NOMO-1 (cell line): Measurements from ENCODE around the gene PPP2R5E.
"Not testable (repeated sequence)": the region's sequence is repeated elsewhere in the genome, so short reads cannot be mapped to it uniquely, and the experiment has no call there.

Source experiments
- DNase-seq, 2 experiments: peaks; one replicate each; lab custom pipeline; 2025; ENCODE audit not compliant: unreplicated experiment in 2 of 2; lab: John Stamatoyannopoulos, UW

The PPP2R5E gene

GRCh38 chr14:63388766-63389431 lies 154.3 kb downstream of the PPP2R5E start:
- peak; percentile 19 to 28 for DNase-seq

DNA sequence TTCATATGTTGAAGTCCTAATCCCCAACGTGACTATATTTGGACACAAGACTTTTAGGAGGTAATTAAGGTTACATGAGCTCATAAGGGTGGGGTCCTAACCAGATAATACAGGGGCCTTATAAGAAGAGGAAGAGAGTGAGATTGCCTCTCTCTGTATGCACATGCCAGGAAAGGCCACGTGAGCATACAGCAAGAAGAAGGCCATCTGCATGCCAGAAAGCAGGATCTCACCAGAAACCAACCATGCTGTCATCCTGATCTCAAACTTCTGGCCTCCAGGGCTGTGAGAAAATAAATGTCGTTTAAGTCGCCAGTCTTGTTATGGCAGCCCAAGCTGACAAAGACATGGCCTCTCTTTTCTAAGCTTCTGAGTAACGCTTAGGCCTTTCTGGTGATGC lies 155.5 kb downstream of the PPP2R5E start:
- no peak for DNase-seq

GRCh38 chr14:63383776-63384367 lies 159.3 kb downstream of the PPP2R5E start:
- DNase-seq = peak; percentile 10 to 56

DNA sequence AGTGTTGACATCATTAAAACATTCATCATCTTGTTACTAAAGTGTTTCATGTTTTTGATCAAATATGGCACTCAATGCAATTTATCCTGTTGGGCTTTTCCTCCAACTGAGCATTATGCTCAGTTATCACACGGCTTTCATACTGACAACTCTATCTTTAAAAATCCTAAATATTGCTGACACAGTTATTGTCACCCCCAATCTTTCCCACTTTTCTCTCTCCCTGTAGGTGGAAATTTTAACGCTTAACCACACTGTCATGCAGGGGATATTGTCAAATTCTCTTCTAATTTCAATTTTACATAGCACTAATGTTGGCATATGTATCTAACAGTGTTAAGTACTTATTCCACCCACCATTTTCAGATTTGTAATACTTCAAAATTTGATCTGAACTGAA lies 164.7 kb downstream of the PPP2R5E start:
- DNase-seq = no peak

GRCh38 chr14:63375769-63376168 lies 167.4 kb downstream of the PPP2R5E start:
- no peak for DNase-seq

DNA sequence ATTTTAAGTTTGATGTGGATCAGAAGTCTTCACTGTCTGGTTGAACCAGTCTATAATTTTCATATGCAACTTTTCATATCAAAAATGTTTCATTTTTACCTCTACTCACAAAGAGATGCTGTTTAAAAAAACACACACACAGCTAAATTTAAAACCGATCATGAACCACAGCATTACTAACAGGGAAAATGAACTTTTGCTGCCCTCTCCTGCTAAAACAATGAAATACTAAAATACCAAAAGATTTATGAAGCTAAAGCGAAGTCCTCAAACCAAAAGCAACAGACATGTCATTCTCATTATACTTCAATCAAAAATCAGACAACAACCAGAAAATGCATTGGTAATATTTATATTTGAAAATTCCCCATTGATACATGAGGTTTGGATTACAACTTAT lies 171.6 kb downstream of the PPP2R5E start:
- DNase-seq = not testable (repeated sequence)

DNA sequence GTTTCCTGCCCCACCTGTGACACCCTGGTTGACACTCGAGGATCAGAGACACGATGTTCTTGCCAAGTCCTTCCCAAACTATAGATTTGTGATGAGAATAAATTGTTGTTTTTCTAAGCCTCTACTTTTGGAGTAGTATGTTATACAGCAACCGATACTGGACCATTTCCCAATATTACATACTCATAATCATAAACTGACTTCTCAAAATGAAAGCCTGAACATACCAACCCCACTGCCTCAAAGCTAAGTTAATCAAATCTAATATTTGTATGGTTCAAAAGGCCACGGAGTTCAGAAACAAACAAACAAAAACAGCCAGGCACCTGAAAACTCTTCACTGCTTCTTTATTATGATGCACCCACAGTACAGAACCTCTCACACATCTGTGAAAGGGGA lies 172.1 kb downstream of the PPP2R5E start:
- DNase-seq = no peak

DNA sequence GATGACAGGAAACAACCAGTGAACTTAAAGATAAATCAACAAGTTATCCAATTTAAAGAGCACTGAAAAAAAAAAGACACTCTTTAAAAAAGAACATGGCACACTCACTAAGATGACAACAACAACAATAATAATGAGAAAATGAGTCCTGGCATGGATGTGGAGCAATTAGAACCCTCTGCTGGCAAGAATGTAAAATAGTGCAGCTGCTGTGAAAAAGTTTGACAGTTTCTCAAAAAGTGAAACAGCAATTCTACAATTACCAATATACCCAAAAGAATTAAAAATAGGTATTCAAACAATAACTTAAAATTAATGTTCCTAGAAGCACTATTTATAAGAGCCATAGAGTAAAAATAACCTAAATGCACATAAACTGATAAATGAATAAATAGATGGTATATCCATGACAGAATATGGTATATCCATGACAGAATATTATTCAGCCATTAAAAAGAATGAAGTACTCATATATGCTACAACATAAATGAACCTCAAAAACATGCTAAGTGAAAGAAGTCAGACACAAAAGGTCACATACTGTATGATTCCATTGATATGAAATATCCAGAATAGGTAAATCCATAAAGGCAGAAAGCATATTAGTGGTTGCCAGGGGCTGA lies 175.3 kb downstream of the PPP2R5E start:
- no peak for DNase-seq

DNA sequence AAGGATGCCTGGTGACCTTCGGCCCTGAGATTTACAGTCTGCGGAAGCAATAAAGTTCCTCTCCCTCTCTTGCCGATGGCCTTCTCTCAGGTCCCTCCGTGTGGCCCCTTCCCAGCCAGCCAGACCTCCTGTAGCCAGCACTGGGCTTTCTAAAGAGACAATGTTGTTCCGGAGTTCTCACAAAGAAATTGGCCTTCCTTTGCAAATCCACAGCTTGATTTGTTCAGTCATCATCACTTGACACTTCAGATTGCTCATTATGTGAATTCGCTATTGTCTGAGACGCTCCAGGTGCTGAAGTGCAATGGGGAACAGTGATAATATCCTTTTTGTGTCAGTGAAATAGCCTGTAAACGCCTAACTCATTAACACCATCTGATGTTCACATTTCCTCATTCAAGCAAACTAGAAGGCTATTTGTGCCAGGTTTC lies 180.8 kb downstream of the PPP2R5E start:
- no peak for DNase-seq

DNA sequence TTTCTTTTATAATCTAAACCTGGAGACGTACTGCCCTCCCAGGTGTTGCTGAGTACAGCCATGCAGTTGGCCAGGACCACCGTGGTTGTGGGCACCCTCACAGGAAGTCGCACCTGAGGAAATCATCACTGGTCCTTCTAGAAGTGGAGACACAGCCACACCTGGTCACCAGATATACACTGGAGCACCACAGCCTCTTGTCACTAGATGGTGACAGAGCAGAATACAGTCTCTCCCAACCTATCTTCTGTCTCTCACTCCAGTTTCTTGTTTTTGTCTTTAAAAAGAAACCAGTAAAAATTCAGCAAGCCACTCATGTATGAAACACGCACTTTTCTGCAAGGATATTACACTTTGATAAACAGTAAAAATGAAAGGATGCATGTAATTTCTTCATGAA lies 181.4 kb downstream of the PPP2R5E start:
- DNase-seq = no peak

- DNase-seq = no peak
Observed at GRCh38 chr14:63357841-63358240, 185.3 kb downstream of the PPP2R5E start.

- DNase-seq = no peak
Observed at GRCh38 chr14:63345826-63346225, 197.4 kb downstream of the PPP2R5E start.

- DNase-seq = no peak
Observed at GRCh38 chr14:63344336-63344735, 198.8 kb downstream of the PPP2R5E start.

GRCh38 chr14:63343878-63344277 lies 199.3 kb downstream of the PPP2R5E start:
- no peak for DNase-seq

DNA sequence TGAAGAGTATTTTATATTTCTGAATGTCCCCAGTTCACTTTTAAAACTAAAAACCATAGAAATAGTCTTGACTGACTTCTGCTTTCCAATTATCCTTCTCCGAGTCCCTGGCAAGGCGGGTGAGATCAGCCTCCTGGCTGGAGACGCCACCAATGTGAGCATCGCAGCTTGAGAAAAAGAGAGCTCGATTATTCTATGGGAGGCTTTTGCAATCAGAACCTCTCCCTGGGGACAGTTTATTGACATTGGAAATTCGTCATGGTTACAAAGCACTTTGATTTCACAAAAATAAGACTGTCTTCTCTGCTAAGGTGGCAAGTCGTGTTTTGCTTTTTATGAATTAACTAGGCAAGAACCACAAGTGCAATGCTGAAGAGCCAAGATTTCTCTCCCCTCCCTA lies 200.8 kb downstream of the PPP2R5E start:
- no peak for DNase-seq

DNA sequence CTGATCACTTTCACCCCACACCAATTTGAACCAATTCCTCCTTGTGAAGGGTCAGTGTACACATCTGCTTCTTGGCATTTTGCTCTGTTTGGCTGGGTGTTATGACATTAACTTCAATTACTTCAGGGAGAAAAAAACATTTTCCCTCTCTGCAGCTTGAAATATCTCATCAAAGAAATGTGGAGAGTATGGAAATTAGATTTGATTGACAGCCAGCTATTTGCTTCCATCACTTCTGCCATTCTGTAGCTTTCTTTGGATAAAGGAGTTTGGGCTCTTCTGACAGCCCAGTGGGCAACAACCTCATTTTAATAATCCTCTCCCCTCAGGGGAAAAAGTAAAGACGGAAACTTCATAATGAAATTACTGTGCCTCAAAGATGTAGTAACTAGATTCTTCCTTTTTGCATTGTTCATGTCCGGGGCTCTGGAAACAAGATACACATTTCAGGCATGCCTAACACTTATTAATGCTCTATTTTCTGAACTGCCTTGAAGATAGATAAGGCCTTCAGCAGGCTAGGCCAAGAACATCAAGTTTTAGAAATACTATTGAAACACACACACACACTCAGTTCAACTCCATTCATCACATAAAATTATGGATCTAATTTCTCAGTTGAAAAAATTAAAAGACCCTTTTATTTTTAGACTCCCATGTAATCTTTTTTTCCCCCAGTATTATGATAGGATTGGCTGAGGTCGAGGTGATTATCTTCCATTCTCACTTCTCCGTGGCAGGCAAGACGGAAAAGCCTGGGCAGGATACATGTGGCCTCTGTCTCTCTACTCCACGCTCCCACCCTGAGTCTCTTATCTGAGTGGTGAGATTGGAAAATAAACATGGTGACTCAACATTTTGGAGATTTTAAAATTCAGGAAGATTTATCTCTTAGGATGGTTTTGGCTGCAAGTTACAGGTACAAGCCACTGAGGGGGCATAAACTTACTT lies 214.1 kb downstream of the PPP2R5E start:
- no peak for DNase-seq

DNA sequence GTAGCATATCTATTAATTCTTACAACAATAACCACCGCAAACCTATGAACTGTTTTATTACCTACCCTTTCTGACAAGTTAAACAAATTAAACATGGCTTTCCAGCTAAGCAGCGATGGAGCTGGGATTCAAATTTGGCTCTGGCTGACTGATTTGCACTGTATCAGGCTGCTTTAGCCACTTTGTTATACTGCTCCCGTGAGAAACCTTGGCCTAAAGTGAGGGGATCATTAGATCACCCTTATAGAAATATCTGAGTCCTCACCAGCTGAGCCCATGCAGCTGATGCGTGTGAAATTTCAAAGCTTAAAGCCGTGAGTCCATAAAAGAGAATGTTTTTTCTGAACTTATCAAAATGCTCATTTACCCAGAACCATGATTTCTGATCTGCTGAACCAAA lies 216.3 kb downstream of the PPP2R5E start:
- no peak for DNase-seq

- DNase-seq = no peak
Observed at GRCh38 chr14:63322897-63323573, 220.1 kb downstream of the PPP2R5E start.

DNA sequence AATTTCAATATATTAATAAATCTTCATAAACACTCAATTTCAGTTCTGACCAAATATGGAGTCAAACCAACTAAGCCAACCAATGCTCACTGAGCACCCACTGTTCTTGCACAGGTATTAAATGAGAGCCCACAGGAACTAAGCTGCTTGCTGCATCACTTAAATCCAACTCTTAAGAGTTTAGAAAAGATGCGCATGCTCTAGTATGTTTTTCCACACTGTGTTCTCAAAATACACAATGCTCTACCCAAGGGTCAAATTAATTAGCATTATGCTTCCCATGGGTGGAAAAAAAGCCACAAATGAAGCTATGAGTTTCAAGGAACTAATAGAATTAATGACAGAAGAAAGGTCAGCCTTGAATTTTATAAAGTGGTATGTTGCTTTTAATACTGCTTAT lies 220.7 kb downstream of the PPP2R5E start:
- DNase-seq = no peak
